GM23248 (cell line): ENCODE data around the gene NMUR1.

Experiments
- EZH2 ChIP-seq: fragments of 200-600 bp; sonication (generic); IDR thresholded peaks from 2 replicates; pipeline ENCODE4 v1.6.1; 2018; ENCODE audit warnings: antibody characterized with exemption, mild to moderate bottlenecking; ENCODE audit not compliant: insufficient read depth, poor library complexity, severe bottlenecking
- EZH2phosphoT487 ChIP-seq: fragments of 200-600 bp; sonication (generic); IDR thresholded peaks from 2 replicates; pipeline ENCODE4 v1.6.1; 2018; ENCODE audit warnings: antibody characterized with exemption, moderate library complexity, mild to moderate bottlenecking, low read depth; ENCODE audit not compliant: insufficient read depth

- no peak for TF ChIP-seq EZH2phosphoT487
- no peak for TF ChIP-seq EZH2
Observed at GRCh38 chr2:231568098-231568784, 38.0 kb upstream of the NMUR1 start.
